ENCODE measurements around the gene SHROOM3.

DNA sequence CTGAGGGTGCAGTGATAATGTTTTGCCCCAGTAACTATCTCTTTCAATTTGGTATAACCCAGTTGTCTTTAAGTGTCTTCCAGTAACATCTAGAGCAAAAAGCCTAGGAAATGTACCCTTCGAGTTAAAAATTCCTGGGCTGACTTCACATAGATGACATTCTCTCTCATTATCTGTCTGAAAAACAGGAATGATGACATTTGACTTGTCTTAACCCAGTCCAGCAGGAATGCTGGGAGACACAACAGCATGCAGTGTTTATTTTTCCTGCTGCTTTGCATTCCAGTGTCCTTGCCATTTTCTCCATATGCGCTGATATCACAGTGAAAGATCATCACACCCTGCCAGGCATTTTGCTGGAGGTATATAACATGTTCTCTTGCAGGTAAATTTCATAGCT, 333.0 kb downstream of the SHROOM3 start:
- TF ChIP-seq POLR2A (IDR thresholded peaks at IDR 0.05) (no peak), POLR2AphosphoS5 (IDR thresholded peaks at IDR 0.05) (no peak), EP300 (IDR thresholded peaks at IDR 0.05) (no peak)
- TF ChIP-seq, protein P1, sequence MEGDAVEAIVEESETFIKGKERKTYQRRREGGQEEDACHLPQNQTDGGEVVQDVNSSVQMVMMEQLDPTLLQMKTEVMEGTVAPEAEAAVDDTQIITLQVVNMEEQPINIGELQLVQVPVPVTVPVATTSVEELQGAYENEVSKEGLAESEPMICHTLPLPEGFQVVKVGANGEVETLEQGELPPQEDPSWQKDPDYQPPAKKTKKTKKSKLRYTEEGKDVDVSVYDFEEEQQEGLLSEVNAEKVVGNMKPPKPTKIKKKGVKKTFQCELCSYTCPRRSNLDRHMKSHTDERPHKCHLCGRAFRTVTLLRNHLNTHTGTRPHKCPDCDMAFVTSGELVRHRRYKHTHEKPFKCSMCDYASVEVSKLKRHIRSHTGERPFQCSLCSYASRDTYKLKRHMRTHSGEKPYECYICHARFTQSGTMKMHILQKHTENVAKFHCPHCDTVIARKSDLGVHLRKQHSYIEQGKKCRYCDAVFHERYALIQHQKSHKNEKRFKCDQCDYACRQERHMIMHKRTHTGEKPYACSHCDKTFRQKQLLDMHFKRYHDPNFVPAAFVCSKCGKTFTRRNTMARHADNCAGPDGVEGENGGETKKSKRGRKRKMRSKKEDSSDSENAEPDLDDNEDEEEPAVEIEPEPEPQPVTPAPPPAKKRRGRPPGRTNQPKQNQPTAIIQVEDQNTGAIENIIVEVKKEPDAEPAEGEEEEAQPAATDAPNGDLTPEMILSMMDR (IDR thresholded peaks at IDR 0.05) = no peak
